Measurements from ENCODE around the gene PTHLH. TPM values are rescaled to one million over a fixed set of nuclear protein-coding genes. Genes with fewer than 3 reads are reported as not detected.

PTHLH gene
- total RNA-seq, 1 donor from 2014 or later: 0.21 TPM

GRCh38 chr12:27998170-27998569 lies 25.6 kb upstream of the PTHLH start:
- H3K4me1 ChIP-seq: no peaks in the 10 kb centered on the region
- intact Hi-C loops (cut with DNase I): no loop called here
- H3K27me3 ChIP-seq (ENCODE audit: low read depth): no peaks in the 10 kb centered on the region
- no peaks in the 10 kb centered on the region for H3K9me3 ChIP-seq
- H3K27ac ChIP-seq: no peak overlapping the region
- ATAC-seq: no peak
- H3K36me3 ChIP-seq: no peaks in the 10 kb centered on the region
- no peak for DNase-seq
- no peak overlapping the region for H3K4me3 ChIP-seq
- TF ChIP-seq CTCF (IDR thresholded peaks at IDR 0.05): no peak

- H3K36me3 ChIP-seq: no peaks in the 10 kb centered on the region
- no peaks in the 10 kb centered on the region for H3K4me1 ChIP-seq
- no peak for DNase-seq
- TF ChIP-seq CTCF (IDR thresholded peaks at IDR 0.05): no peak
- no peaks in the 10 kb centered on the region for H3K9me3 ChIP-seq
- H3K27ac ChIP-seq: no peak overlapping the region
- H3K4me3 ChIP-seq: no peak overlapping the region
- intact Hi-C loops (cut with DNase I): no loop called here
- no peaks in the 10 kb centered on the region for H3K27me3 ChIP-seq (ENCODE audit: low read depth)
- no peak for ATAC-seq
Observed at GRCh38 chr12:27996761-27997160, 24.2 kb upstream of the PTHLH start.

GRCh38 chr12:27995406-27995805 lies 22.9 kb upstream of the PTHLH start:
- DNase-seq (no peak), ATAC-seq (no peak)
- Histone ChIP-seq H3K9me3 (peaks cover 10% of the 10 kb centered on the region), H3K4me3 (no peak overlapping the region), H3K27ac (no peak overlapping the region), H3K36me3 (no peaks in the 10 kb centered on the region), H3K4me1 (no peaks in the 10 kb centered on the region), H3K27me3 (ENCODE audit: low read depth) (no peaks in the 10 kb centered on the region)
- intact Hi-C loops (cut with DNase I): no loop called here
- no peak for TF ChIP-seq CTCF (IDR thresholded peaks at IDR 0.05)

DNA sequence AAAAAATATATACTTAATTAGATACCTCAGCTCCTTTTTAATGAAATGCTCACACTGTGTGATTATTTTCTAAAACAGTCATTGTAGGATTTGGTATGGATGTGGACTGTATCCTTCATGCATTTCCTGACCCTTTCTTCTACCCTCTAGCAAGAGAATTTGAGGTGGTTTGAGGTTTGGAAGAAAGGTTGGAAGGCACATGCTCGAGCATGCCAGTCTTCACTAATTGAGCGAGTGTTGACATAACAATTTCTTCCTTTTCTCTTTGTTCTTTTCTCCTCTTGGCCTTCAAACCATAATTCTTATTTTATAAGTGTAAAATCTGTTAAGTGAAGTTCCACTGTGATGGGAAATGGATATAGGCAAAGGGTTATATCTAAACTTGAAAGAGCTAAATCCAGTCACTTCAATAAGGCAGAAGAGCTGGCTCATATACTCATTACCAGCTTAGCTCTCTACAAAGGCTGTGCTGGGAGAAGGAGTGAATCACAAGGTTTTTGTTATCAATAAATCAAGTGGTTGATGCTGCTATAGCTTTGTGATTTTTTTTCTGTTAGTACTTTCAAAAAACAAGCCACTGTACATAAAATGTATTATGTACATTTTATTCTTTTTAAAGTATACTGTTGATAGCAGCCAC lies 16.2 kb upstream of the PTHLH start:
- no peaks in the 10 kb centered on the region for H3K36me3 ChIP-seq
- H3K27me3 ChIP-seq (ENCODE audit: low read depth): no peaks in the 10 kb centered on the region
- DNase-seq (no peak), ATAC-seq (no peak)
- intact Hi-C loops (cut with DNase I): no loop called here
- no peaks in the 10 kb centered on the region for H3K4me1 ChIP-seq
- no peak overlapping the region for H3K27ac ChIP-seq
- H3K9me3 ChIP-seq: peaks cover 11% of the 10 kb centered on the region
- no peak for TF ChIP-seq CTCF (IDR thresholded peaks at IDR 0.05)
- no peak overlapping the region for H3K4me3 ChIP-seq

- Histone ChIP-seq H3K4me1 (no peaks in the 10 kb centered on the region), H3K9me3 (peaks cover 11% of the 10 kb centered on the region), H3K27me3 (ENCODE audit: low read depth) (no peaks in the 10 kb centered on the region), H3K4me3 (no peak overlapping the region), H3K27ac (no peak overlapping the region), H3K36me3 (no peaks in the 10 kb centered on the region)
- TF ChIP-seq CTCF (IDR thresholded peaks at IDR 0.05): no peak
- DNase-seq (no peak), ATAC-seq (no peak)
- intact Hi-C loops (cut with DNase I): no loop called here
Observed at GRCh38 chr12:27987331-27987730, 14.8 kb upstream of the PTHLH start.
